GM19328 (cell line): ENCODE results near the gene NEURL1B.
A peak's percentile ranks its signal among the peaks of the same experiment; 100 is the strongest.

Experiments used
- ATAC-seq: cut with Tn5 transposase; IDR thresholded peaks from one replicate; pipeline ENCODE4 v1.9.1; 2021; ENCODE audit warnings: mild to moderate bottlenecking, moderate library complexity; ENCODE audit not compliant: unreplicated experiment

The NEURL1B gene

DNA sequence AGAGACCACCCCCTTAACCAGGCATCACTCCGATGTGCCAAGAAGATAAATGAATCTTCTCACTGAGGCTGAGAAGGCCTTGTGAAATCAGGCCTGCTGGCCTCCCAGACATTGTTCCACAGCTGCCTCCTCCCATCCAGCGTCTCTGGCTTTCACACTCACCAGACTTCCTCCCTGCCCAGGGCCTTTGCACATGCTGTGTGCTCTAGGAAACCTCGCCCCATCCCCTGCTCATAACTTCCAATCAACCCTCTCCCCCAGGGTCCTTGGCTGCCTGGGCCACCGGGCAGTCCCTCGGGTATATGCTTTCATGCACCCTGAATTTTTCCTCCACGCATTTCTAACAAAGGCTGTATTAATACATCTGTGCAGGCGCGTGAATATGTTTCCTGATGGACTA lies 71.5 kb downstream of the NEURL1B start:
- no peak for ATAC-seq

DNA sequence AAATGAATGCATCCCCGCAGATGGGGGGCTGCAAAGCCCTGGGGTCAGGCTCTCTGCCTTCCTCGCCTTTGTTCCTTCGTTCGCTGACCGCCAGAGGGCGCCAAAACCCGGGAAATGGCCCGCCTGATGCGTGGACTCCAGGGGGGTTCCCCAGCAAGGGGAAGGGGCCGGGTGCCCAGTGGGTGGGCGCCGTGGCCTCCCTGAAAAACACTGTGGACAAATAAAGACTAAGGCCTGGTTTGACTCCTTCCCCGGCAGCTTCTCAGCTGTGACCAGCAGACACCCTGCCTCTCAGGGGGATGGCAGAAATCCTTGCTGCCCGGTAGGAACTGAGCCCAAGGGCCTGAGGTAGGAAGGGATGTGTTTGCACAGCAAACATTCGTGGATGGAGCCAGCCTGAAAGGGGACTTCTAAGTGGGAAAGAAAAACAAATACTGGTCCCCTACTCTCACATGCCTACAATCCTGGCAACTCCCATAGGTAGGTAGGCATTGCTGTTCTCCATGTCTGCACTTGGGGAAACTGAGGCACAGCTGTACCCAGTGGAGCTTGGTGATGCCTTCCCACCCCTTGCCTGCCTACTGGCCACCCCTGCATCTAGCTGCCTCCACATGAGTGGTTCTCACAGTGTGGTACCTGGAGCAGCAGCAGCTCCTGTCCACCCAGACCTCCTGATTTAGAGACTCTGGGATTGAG lies 72.2 kb downstream of the NEURL1B start:
- ATAC-seq = no peak

DNA sequence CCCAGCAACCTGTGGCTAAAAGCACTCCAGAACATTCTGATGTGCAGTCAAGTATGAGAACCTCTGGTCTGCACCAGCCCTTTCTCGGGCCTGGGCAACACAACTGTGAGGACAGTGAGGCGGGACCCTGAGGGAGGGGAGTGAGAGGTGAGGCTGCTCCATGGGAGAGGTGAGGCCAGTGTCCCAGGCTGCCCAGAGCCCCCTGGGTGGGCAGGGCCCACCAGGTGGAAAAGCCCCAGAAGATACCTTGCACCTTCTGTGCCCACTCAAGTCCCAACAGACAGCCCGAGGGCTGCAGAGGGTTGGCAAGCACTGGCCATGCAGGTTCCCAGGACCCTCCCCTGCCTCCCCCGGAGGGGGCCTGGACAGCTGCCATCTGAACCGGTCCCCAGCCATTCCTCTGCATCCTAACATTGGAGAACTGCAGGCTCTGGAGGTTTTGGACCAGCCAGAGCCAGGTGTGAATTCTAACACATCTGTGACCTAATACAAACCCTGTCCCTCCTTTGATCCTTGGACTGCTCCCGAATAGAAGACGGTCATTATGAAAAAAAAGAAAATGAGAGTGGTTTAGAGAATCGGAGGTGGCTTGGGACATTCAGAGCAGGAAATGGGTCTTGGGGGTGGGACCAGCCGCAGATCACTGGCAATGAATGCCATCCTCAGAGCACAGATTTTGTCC lies 72.9 kb downstream of the NEURL1B start:
- no peak for ATAC-seq

DNA sequence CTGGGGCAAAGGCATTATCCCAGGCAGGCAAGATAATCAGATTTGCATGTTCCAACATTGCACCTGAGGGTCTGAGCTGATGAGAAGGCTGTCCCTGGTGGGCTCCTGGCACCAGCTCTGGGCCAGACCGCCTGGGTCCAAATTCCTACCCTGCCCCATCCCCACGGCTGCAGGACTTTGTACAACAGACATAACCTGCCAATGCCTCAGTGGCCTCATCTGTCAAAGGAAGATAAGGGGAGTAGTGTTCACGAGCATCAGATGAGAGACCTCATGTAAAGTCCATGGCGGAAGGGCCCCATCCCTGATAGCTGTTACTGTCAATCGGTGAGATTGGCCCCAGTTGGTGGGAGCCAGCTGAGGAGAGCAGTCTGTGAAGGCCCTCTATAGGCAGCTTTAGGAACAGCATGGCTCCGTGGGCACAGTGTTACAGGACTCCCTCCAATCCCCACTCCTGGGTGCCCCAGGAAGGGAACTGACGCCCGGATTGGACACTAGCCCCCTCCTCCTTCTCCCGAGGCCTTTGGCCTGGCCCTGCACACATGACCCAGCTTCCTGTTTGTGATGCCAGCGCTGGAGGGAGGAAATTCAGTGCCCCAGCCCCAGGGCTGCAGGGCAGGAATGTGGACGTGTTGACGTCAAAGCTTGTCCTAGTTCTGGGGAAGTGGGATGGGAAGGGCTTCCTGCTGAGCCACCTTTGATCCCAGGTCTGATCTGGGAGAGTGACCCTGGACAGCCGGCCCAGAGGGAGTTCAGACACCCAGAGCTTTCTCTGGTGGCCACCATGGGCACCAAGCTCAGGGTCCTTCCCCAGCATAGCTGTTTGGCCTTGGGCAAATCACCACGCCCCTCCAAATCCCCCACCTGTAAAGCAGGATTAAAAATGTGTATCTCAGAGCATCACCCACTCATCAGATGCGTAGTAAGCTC lies 73.7 kb downstream of the NEURL1B start:
- peak; percentile 61 for ATAC-seq

GRCh38 chr5:172715421-172715780 lies 74.3 kb downstream of the NEURL1B start:
- no peak for ATAC-seq

DNA sequence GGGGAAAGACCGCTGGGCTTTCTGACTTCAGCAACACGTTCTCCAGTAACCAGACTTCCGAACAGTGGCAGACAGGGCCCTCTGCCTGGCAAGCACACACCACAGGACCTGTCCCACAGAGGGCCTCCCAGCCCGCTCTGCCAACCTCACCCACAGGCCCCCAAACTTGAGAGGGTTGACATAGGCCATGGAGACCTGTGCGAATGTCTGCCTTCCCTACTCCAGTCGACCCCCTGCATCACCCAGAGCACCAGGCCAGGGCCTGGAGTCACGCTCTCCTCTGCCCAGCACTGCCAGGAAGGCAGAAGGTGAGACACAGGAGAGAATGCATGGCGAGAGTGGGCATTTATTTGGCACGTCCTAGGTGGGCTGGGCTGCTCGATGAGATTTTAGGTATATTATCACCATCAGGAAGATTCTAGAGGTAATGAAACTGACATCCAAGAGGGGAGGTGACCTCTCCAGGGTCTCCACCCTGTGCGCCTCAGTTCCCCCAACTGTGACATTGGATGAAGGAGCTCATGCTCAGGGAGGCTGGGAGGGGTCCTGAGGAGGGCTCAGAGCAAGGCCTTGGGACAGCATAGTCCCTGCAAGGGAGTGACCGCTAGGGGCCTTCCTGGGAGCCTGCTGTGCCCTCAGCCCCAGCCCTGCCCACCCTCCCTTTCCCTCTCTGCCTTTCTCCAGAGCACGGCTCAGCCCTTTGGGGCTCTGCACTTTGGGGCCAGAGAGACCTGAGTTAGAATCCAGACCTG lies 75.0 kb downstream of the NEURL1B start:
- no peak for ATAC-seq

- ATAC-seq = no peak
Observed at GRCh38 chr5:172716796-172717313, 75.8 kb downstream of the NEURL1B start.

DNA sequence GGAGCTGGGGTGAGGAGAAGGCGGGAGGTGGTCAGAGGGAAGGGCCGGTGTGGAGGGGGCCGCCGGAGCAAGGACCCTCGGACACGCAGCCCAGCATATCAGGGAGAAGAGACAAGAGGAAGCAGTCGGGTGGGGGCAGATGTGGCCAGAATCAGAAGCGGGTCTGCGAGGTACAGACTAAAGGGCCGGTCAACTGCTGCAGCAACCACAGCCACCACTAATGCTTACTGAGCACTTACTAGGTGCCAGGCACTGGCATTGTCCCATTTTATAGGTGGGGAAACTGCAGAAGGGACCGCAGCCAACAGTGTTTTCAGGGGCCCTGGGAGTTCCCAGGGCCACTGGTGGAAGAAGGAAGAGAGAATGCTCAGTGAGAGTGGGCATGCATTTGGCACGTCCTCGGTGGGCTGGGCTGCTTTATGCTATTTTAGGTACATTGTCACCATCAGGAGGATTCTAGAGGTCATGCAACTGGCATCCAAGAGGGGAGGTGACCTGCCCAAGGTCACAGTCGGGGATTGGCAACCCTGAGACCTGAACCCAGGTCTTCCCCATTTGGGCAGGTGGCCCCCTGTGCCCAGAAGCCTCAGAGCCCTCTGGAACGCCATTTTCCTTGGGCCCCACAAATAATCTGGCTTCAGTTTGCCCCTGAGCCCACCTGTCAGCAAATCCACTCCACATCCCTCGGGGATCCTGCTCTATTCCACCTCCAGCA lies 76.6 kb downstream of the NEURL1B start:
- ATAC-seq = no peak

GRCh38 chr5:172718527-172719114 lies 77.6 kb downstream of the NEURL1B start:
- no peak for ATAC-seq

GRCh38 chr5:172719211-172719610 lies 78.1 kb downstream of the NEURL1B start:
- ATAC-seq = no peak

GRCh38 chr5:172720655-172721054 lies 79.6 kb downstream of the NEURL1B start:
- ATAC-seq = no peak

GRCh38 chr5:172721455-172722326 lies 80.6 kb downstream of the NEURL1B start:
- ATAC-seq = no peak

GRCh38 chr5:172722327-172722815 lies 81.3 kb downstream of the NEURL1B start:
- no peak for ATAC-seq

- ATAC-seq = no peak
Observed at GRCh38 chr5:172723508-172723907, 82.4 kb downstream of the NEURL1B start.

DNA sequence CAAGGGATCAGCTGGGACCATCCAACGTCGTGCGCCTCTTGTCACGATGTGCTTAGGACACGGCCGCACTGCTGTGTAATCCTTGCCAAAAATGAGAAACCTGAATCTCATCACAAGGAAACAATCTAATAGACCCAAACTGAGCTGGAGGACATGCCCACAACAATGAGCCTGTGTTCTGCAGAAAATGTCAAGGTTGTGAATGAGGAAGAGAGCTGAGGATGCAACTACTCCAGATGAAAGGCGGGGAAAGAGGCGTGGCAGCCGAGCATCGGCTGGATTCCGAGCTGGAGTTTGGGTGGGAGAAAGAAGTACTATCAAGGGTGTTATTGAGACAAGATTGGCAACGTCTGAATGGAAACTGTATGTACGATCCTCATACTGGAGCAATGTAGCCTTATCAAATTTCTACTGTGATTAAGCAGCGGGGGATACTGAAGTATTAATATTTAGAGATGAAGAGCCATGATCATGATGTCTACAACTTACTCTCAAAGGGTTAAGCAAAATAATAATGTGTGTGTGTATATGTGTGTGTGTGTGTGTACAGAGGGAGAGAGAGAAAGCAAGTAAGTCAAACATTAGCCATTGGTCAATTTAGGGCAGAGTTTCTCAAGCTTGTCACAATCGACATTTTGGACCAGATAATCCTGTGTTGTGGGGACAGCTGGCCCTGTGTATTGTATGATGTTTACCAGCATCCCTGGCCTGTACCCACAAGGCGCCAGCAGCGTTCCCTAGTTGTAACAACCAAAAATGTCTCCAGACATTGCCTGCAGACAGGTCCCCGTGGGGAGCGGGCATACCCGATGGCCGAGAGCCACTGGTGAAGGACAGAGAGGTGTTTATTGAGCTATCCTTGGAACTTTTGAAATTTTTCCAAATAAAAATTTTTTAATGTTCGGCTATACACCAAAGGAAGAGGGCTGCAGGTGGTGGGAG lies 83.5 kb downstream of the NEURL1B start:
- no peak for ATAC-seq

- no peak for ATAC-seq
Observed at GRCh38 chr5:172725273-172725672, 84.2 kb downstream of the NEURL1B start.

DNA sequence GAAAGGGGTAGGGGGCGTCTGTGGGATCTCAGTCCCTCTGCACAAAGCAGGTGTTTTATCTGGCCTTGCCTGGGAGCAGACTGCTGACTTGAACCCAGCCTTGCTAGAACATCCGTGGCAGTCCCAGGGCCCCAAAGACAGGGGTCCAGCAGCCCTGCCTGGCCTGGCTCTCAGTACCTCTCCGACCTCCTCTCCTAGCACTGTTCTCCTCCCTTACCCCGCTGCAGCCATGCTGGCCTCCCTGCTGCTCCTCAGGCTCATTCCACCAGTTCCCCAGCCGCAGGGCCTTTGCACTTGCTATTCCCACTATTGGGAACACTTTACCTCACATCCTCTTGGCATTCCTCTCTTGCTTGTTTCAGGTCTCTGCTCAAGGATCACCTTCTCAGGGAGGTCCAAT lies 84.7 kb downstream of the NEURL1B start:
- no peak for ATAC-seq
